Measurements from ENCODE around the gene MZT1.
"Not testable (repeated sequence)": the region's sequence is repeated elsewhere in the genome, so short reads cannot be mapped to it uniquely, and the experiment has no call there.

The MZT1 gene

GRCh38 chr13:72751220-72751619 lies 23.8 kb upstream of the MZT1 start:
- no peak overlapping the region for H3K4me3 ChIP-seq (ENCODE audit: low read length)
- no peak for DNase-seq (ENCODE audit: low read depth)
- no peak for TF ChIP-seq CTCF (conservative IDR thresholded peaks at IDR 0.05; ENCODE audit: low read depth, low read length)

GRCh38 chr13:72745260-72745659 lies 17.8 kb upstream of the MZT1 start:
- no peak overlapping the region for H3K4me3 ChIP-seq (ENCODE audit: low read length)
- no peak for DNase-seq (ENCODE audit: low read depth)
- TF ChIP-seq CTCF (conservative IDR thresholded peaks at IDR 0.05; ENCODE audit: low read depth, low read length): no peak

- DNase-seq (ENCODE audit: low read depth): no peak
- no peak overlapping the region for H3K4me3 ChIP-seq (ENCODE audit: low read length)
- no peak for TF ChIP-seq CTCF (conservative IDR thresholded peaks at IDR 0.05; ENCODE audit: low read depth, low read length)
Measured at GRCh38 chr13:72740015-72740414, 12.6 kb upstream of the MZT1 start.

GRCh38 chr13:72737033-72737432 lies 9.6 kb upstream of the MZT1 start:
- no peak overlapping the region for H3K4me3 ChIP-seq (ENCODE audit: low read length)
- no peak for DNase-seq (ENCODE audit: low read depth)
- no peak for TF ChIP-seq CTCF (conservative IDR thresholded peaks at IDR 0.05; ENCODE audit: low read depth, low read length)

GRCh38 chr13:72728290-72728605 lies 819 bp upstream of the MZT1 start:
- H3K4me3 ChIP-seq (ENCODE audit: low read length): peak overlapping the region; percentile 69
- no peak for TF ChIP-seq CTCF (conservative IDR thresholded peaks at IDR 0.05; ENCODE audit: low read depth, low read length)
- no peak for DNase-seq (ENCODE audit: low read depth)

- no peak for TF ChIP-seq CTCF (conservative IDR thresholded peaks at IDR 0.05; ENCODE audit: low read depth, low read length)
- H3K4me3 ChIP-seq (ENCODE audit: low read length): peak overlapping the region; percentile 69
- no peak for DNase-seq (ENCODE audit: low read depth)
Measured at GRCh38 chr13:72726726-72727416, 558 bp downstream of the MZT1 start.

- DNase-seq (ENCODE audit: low read depth): not testable (repeated sequence)
- H3K4me3 ChIP-seq (ENCODE audit: low read length): peak overlapping the region; percentile 69
Measured at GRCh38 chr13:72726185-72726584, 1.2 kb downstream of the MZT1 start.

GRCh38 chr13:72716776-72717175 lies 10.7 kb downstream of the MZT1 start:
- no peak for DNase-seq (ENCODE audit: low read depth)
- no peak overlapping the region for H3K4me3 ChIP-seq (ENCODE audit: low read length)
- no peak for TF ChIP-seq CTCF (conservative IDR thresholded peaks at IDR 0.05; ENCODE audit: low read depth, low read length)
